Mucosa of rectum (tissue), 2 donors: ENCODE results near the gene ANKMY1.

Experiments
- H3K27ac ChIP-seq, 2 donors: one replicate each; pipeline ENCODE4 v1.7.0; 2013; ENCODE audit warnings: inconsistent platforms in 2 of 2, low read depth in 2 of 2, low read length in 2 of 2
- H3K27me3 ChIP-seq, 2 donors: one replicate each; pipeline ENCODE4 v1.7.0; 2013; ENCODE audit warnings: low read length in 2 of 2; ENCODE audit not compliant: control insufficient read depth in 2 of 2, insufficient read depth in 2 of 2
- H3K36me3 ChIP-seq, 2 donors: one replicate each; pipeline ENCODE4 v1.7.0; 2013; ENCODE audit warnings: low read length in 2 of 2; ENCODE audit not compliant: control insufficient read depth in 2 of 2, insufficient read depth in 2 of 2
- H3K4me1 ChIP-seq, 2 donors: one replicate each; pipeline ENCODE4 v1.7.0; 2013; ENCODE audit warnings: low read length in 2 of 2, mild to moderate bottlenecking in 1 of 2; ENCODE audit not compliant: control insufficient read depth in 2 of 2, insufficient read depth in 2 of 2
- H3K4me3 ChIP-seq, 2 donors: one replicate each; pipeline ENCODE4 v1.7.0; 2013; ENCODE audit warnings: low read length in 2 of 2
- H3K9ac ChIP-seq, 2 donors: one replicate each; pipeline ENCODE4 v1.7.0; 2013; ENCODE audit warnings: low read length in 2 of 2, low read depth in 1 of 2, mild to moderate bottlenecking in 1 of 2
- H3K9me3 ChIP-seq, 2 donors: one replicate each; pipeline ENCODE4 v1.7.0; 2013; ENCODE audit warnings: low read length in 2 of 2; ENCODE audit not compliant: control insufficient read depth in 2 of 2
- donor health status: healthy.
- donor health status: Normal muscosa, but diverticular disease.

ANKMY1 gene

DNA sequence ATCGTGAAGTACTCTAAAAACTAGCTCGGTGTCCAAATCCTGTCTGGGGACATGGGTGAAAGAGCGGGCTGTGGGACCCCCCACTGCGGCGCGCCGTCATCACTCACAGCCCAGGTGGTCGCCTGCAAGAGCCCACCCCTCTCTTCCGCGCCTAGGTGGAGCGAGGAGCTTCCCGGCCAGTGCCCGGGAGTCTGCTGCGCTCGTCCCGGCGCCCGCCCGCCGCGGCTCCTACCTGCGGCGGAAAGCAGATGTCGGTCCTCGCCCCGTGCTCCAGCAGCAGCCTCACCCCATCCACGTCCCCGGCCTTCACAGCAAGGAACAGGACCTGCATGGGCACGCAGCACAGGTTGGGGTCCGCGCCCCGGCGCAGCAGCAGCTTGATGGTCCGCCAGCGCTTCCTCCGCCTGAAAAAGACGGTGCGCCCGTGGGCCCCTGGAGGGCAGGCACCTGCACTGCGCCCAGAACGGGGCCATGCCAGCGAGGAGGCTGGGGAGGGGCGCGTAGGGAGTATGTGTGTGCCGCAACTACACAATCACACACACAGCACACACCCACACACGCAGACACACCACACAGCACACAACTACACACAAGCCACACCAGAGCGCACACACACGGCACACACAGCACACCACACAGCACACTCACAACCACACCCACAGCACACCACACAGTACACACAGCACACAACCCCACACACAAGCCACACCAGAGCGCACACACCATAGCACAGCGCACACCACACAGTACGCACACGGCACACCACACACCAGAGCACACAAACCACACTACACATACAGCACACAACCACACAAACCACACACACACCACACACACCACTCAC is 37.4 kb downstream of the ANKMY1 start:
- no peaks in the 10 kb centered on the region for H3K27me3 ChIP-seq
- peaks cover 3 to 6% of the 10 kb centered on the region in 2 donors for H3K9me3 ChIP-seq
- H3K4me1 ChIP-seq, result no peaks in the 10 kb centered on the region
- peaks cover 16 to 24% of the 10 kb centered on the region in 2 donors for H3K36me3 ChIP-seq
- H3K27ac ChIP-seq, result no peak overlapping the region
- H3K4me3 ChIP-seq, result no peak overlapping the region
- no peak overlapping the region for H3K9ac ChIP-seq

DNA sequence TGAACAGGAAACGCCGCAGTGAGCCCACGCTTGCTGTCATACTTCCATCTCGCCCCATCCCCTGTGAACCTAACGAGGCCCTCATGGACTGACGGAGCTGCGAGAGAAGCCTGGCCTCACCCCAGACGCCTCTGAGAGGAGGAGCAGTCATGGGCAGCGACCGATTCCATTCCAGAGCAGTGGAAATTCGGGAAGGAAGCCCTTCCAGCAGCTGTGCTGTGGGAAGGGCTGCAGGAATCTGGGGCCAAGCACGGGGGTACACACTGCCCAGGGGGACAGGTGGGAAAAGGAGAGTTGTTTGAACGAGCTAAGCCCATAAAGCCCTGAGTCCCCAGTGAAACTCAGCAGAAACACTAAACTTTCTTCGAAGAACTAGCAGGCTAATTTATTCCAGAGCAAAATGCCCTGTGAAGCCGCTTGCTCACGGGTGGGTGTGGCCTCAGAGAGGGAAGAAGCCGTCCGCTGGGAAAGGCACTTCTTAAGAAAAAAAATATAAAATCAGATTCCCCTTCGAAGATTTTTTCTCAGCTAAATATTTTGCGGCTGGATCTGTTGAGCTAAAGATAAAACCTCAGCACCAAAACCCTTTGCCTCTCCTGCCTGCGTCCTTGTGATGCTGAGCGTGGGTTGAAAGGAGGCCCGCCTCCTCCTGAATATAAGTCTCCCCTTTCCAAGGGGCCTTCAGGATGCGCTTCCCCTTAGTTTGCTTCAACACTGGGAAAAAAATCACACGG is 38.2 kb downstream of the ANKMY1 start:
- Histone ChIP-seq H3K9me3 (no peaks in the 10 kb centered on the region), H3K4me1 (no peaks in the 10 kb centered on the region), H3K9ac (no peak overlapping the region), H3K27me3 (no peaks in the 10 kb centered on the region), H3K4me3 (peak overlapping the region in 1 of 2 donors; percentile 26), H3K36me3 (peaks cover 16 to 19% of the 10 kb centered on the region in 2 donors), H3K27ac (no peak overlapping the region)

DNA sequence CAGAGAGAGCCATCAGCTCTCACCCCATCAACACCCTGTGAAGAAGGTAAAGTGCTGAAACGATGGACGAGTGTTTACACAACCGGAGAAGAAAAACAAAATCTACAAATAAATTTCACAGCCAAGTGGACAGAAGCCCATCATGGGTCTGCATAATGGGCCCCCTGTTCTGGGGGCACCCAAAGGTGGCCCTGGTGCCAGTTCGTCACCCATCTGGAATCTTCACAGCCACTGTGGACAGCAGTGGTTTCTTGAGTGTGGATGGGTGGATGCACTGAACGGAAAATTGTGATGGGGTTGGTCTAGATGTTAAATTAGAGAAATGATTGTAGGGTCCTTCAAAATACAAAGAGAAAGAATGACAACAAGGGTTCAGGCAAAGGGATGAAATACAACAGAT is 38.8 kb downstream of the ANKMY1 start:
- no peak overlapping the region for H3K4me3 ChIP-seq
- no peaks in the 10 kb centered on the region for H3K9me3 ChIP-seq
- no peaks in the 10 kb centered on the region for H3K4me1 ChIP-seq
- H3K27ac ChIP-seq, result no peak overlapping the region
- H3K27me3 ChIP-seq, result no peaks in the 10 kb centered on the region
- H3K9ac ChIP-seq, result no peak overlapping the region
- peaks cover 16 to 18% of the 10 kb centered on the region in 2 donors for H3K36me3 ChIP-seq

DNA sequence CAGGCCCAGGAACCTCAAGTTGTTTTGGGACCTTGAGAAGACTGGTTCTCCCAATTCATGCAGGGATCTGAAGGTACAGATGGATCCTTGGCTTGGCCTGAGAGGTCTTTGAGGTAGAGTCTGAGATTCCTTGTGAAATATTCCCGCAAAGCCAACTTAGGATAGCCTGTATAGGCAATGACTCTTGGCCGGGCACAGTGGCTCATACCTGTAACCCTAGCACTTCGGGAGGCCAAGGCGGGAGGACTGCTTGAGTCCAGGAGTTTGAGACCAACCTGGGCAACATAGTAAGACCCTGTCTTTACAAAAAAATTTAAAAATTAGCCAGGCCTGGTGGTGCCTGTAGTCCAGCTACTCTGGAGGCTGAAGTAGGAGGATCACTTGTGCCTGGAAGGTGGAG is 40.4 kb downstream of the ANKMY1 start:
- H3K4me3 ChIP-seq, result no peak overlapping the region
- H3K9ac ChIP-seq, result no peak overlapping the region
- H3K4me1 ChIP-seq, result no peaks in the 10 kb centered on the region
- H3K9me3 ChIP-seq, result no peaks in the 10 kb centered on the region
- peaks cover 1 to 8% of the 10 kb centered on the region in 2 donors for H3K36me3 ChIP-seq
- no peaks in the 10 kb centered on the region for H3K27me3 ChIP-seq
- H3K27ac ChIP-seq, result no peak overlapping the region

DNA sequence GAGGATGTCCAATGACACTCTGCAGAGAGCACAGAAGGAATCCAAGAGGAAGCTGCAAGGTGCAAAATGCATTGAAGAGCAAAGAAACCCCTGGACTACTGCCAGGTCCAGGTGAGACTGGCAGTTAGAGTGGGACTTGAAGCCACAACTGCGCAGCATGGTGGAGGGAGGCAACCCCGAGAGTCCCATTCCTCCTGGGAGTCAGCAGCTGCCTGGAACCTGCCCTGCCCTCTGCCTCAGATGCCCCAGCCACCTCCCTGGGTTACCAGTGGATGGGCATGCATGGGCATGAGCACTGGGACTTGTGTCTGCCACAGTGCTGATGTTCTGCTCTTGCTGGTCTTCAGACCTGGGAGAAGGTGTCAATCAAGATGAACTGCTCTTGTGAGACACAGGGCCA is 43.2 kb downstream of the ANKMY1 start:
- H3K9ac ChIP-seq, result no peak overlapping the region

DNA sequence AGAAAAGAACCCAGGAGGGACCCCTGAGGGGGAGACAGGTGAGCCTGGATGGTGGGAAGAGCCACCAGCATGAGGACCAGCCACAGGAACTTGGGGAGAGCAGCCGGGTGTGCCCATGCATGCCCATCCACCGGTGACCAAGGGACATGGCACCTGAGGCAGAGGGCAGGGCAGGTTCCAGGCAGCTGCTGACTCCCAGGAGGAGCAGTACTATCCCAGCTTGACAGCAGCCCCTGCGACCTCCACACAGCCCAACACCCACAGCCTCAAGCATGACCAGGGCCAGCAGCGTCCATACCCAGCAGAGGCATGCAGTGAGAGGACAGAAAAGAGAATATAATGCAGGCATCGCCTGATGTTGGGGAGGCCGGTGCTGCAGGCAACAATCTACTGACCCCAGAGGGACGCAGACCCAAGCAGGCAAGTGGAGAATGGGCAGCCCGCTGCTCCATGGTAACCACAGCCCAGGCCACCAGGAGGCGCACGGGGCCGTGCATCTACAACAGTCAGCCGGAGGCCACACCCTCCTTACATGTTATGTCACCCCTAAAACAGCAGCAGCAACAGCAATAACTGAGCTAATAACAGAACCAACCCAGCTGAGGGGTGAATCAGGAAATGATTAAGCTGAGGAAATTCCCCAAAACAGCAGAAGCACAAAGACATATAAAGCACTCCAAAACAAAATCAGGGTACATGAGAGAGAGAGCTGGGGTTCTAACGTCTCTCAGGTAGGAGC is 44.1 kb downstream of the ANKMY1 start:
- no peak overlapping the region for H3K27ac ChIP-seq
- H3K4me3 ChIP-seq, result no peak overlapping the region
- H3K27me3 ChIP-seq, result no peaks in the 10 kb centered on the region
- no peaks in the 10 kb centered on the region for H3K9me3 ChIP-seq
- H3K4me1 ChIP-seq, result no peaks in the 10 kb centered on the region
- no peak overlapping the region for H3K9ac ChIP-seq
- H3K36me3 ChIP-seq, result peaks cover 0 to 12% of the 10 kb centered on the region in 2 donors

More for the DNA sequence above, 43.2 kb downstream of the ANKMY1 start:
- peaks cover 0 to 5% of the 10 kb centered on the region in 2 donors for H3K36me3 ChIP-seq
- H3K4me1 ChIP-seq, result no peaks in the 10 kb centered on the region
- H3K9me3 ChIP-seq, result no peaks in the 10 kb centered on the region
- H3K4me3 ChIP-seq, result no peak overlapping the region
- H3K27me3 ChIP-seq, result no peaks in the 10 kb centered on the region
- H3K27ac ChIP-seq, result no peak overlapping the region

DNA sequence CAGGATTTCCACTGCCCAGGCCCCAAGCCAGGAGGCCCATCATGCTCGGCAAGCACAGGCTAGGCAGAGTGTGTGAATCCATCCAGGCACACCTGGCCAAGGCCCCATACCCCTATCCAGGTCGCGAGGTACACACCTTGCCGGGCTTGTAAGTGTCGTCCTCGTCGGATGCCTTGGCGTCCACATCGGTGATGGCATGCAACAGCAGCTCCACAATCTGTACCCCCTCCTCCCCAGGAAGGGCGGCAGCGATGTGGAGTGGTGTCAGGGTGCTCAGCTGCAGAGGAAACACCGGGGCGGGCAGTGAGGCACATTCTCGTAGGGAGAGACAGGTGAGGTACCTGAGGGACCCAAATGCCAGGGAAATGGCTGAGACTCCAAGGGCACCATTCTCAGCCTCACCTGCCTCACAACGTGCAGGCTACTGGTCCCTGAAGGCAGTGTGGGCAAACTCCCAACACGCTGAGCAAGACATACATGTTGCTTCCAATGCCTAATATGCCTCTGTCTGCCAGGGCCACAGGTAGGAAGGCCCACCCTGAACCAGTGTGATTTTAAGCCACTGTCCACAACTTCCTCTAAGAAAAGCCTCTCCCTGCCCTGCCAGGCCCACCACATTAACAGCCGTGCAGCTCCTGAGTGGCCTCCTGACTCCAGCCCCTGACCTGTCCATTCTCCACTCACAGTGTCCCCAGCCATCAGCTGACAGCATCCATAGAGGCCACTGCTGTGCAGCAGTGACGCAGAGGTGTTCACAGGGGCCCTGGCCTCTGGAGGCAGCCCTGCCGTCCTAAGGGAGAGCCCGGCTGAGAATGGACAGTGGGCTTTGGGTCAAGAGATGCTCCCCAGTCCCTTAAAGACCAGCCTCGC is 44.9 kb downstream of the ANKMY1 start:
- Histone ChIP-seq H3K27ac (no peak overlapping the region), H3K27me3 (no peaks in the 10 kb centered on the region), H3K4me1 (no peaks in the 10 kb centered on the region), H3K9ac (no peak overlapping the region), H3K36me3 (peaks cover 0 to 14% of the 10 kb centered on the region in 2 donors), H3K4me3 (no peak overlapping the region), H3K9me3 (no peaks in the 10 kb centered on the region)

DNA sequence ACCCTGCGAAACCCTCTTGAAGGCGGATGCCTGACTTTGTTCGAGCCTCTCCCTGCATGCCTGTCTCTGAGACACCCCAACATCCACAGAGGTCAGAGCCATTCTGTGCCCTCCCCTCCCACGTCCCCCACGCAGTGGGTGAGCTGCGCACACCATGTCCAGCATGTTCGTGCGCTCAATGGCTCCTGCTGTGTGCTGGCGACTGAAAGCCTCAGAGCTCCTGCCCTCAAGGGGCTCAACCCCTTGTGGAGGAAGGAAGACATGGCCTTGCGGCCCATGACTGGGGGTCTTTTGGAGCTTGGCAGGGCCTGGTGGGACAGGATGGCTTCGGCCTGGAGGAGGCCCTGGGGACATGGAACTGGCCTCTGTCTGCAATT is 45.7 kb downstream of the ANKMY1 start:
- H3K27ac ChIP-seq, result no peak overlapping the region
- H3K9me3 ChIP-seq, result no peaks in the 10 kb centered on the region
- no peak overlapping the region for H3K4me3 ChIP-seq
- H3K27me3 ChIP-seq, result no peaks in the 10 kb centered on the region
- H3K4me1 ChIP-seq, result no peaks in the 10 kb centered on the region
- H3K36me3 ChIP-seq, result peaks cover 0 to 14% of the 10 kb centered on the region in 2 donors
- no peak overlapping the region for H3K9ac ChIP-seq

DNA sequence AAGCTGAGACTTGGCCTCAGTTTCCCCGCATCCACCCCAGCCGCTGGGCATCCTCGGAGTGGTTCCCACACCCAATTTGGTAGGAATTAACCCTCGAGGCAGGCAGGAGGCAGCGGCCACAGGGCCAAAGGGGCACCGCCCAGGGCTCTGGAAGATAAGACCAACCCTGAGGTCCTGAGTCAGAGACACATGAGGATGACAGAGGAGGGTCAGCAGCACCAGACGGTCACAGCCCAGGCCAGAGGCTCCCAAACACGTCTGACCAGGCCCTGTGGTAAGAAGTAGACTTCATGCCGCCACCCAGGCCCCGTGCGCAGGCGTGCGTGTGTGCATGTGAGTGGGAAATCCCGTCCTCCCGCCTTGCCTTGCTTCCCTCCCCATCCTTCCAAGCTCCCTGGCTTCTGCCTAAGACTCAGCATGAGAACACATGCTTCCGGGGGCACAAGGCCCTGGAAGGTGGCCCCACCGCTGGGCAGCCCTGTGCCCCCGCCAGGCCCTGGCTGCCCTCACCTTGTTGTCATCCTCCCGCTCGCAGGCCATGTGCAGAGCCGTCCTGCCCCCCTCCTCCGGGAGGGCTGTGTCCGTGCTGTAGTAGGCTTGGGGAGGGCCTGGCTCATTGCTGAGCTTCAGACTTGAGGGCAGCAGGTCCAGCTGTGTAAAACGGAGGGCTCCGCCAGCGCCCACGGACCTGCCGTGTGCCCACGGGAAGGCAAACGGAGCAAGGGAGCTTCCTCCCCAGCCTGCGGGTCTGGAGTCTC is 46.3 kb downstream of the ANKMY1 start:
- no peaks in the 10 kb centered on the region for H3K9me3 ChIP-seq
- peaks cover 0 to 14% of the 10 kb centered on the region in 2 donors for H3K36me3 ChIP-seq
- no peak overlapping the region for H3K27ac ChIP-seq
- no peak overlapping the region for H3K4me3 ChIP-seq
- no peak overlapping the region for H3K9ac ChIP-seq
- no peaks in the 10 kb centered on the region for H3K4me1 ChIP-seq
- H3K27me3 ChIP-seq, result no peaks in the 10 kb centered on the region
